Liver (tissue), 3 donors: ENCODE measurements around the gene AGPAT4.

ENCODE experiments used
- EGR1 ChIP-seq, 2 donors: IDR thresholded peaks; 2 replicates each; pipeline ENCODE4 v1.6.1; 2016 to 2018; ENCODE audit warnings: antibody characterized with exemption in 2 of 2, low read depth in 2 of 2
- GABPA ChIP-seq, 2 donors: IDR thresholded peaks in 1 of 2; conservative IDR thresholded peaks in 1 of 2; 2 replicates each; pipeline ENCODE4 v1.6.1; 2016; ENCODE audit warnings: antibody characterized with exemption in 2 of 2, mild to moderate bottlenecking in 1 of 2, moderate library complexity in 1 of 2
- JUND ChIP-seq, 2 donors: IDR thresholded peaks; 2 replicates each; pipeline ENCODE4 v1.6.1; 2016; ENCODE audit warnings: antibody characterized with exemption in 2 of 2
- NR2F2 ChIP-seq: IDR thresholded peaks from 2 replicates; pipeline ENCODE4 v1.6.1; 2016; ENCODE audit warnings: antibody characterized with exemption
- SP1 ChIP-seq: IDR thresholded peaks from 2 replicates; pipeline ENCODE4 v1.6.1; 2018; ENCODE audit warnings: antibody characterized with exemption, mild to moderate bottlenecking
- TAF1 ChIP-seq: conservative IDR thresholded peaks from 2 replicates; pipeline ENCODE4 v1.6.1; 2016; ENCODE audit warnings: antibody characterized with exemption, mild to moderate bottlenecking
- TF ChIP-seq, protein P1 (sequence below): fragments of 150-350 bp; IDR thresholded peaks from 2 replicates; pipeline ENCODE4 v1.5.1; 2017; ENCODE audit warnings: improper control_type of control experiment, low read depth, low read length; ENCODE audit not compliant: missing input control
- TF ChIP-seq, protein P2 (sequence below): IDR thresholded peaks from 2 replicates; pipeline ENCODE4 v1.6.1; 2016; ENCODE audit warnings: antibody characterized with exemption, mild to moderate bottlenecking
- donor health status: healthy.
- donor health status: healthy.

DNA sequence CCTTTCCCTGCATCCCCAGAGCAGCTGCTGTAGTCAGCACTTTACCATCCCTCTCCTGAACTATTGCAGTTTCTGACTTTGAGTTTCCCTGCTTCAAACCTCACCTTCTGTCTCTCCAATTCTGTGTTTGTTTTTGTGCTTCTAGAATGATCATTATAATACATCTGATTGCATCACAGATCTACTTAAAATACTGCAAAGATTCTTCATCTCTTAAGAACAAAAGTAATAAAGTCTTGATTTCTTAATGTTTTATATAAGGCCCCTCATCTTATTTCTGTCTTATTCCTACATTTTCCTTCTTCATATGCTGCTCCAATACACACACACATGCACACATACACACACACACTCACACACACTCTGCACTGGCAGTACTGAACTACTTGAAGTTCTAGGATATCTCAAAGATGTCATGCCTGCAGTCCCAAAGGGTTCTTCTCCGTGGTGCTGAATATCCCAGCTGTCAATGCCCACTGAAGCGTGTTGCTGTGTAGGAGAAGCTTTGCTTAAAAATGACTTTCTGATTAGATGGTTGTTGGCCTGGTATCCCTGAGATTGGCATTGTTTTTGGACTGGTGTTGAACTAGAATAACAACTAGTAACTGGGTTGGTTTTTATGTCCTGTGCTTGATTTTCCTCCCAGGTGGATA is 185.1 kb downstream of the AGPAT4 start:
- TF ChIP-seq, protein P1, sequence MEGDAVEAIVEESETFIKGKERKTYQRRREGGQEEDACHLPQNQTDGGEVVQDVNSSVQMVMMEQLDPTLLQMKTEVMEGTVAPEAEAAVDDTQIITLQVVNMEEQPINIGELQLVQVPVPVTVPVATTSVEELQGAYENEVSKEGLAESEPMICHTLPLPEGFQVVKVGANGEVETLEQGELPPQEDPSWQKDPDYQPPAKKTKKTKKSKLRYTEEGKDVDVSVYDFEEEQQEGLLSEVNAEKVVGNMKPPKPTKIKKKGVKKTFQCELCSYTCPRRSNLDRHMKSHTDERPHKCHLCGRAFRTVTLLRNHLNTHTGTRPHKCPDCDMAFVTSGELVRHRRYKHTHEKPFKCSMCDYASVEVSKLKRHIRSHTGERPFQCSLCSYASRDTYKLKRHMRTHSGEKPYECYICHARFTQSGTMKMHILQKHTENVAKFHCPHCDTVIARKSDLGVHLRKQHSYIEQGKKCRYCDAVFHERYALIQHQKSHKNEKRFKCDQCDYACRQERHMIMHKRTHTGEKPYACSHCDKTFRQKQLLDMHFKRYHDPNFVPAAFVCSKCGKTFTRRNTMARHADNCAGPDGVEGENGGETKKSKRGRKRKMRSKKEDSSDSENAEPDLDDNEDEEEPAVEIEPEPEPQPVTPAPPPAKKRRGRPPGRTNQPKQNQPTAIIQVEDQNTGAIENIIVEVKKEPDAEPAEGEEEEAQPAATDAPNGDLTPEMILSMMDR: no peak
- no peak for TF ChIP-seq NR2F2
- TF ChIP-seq, protein P2, sequence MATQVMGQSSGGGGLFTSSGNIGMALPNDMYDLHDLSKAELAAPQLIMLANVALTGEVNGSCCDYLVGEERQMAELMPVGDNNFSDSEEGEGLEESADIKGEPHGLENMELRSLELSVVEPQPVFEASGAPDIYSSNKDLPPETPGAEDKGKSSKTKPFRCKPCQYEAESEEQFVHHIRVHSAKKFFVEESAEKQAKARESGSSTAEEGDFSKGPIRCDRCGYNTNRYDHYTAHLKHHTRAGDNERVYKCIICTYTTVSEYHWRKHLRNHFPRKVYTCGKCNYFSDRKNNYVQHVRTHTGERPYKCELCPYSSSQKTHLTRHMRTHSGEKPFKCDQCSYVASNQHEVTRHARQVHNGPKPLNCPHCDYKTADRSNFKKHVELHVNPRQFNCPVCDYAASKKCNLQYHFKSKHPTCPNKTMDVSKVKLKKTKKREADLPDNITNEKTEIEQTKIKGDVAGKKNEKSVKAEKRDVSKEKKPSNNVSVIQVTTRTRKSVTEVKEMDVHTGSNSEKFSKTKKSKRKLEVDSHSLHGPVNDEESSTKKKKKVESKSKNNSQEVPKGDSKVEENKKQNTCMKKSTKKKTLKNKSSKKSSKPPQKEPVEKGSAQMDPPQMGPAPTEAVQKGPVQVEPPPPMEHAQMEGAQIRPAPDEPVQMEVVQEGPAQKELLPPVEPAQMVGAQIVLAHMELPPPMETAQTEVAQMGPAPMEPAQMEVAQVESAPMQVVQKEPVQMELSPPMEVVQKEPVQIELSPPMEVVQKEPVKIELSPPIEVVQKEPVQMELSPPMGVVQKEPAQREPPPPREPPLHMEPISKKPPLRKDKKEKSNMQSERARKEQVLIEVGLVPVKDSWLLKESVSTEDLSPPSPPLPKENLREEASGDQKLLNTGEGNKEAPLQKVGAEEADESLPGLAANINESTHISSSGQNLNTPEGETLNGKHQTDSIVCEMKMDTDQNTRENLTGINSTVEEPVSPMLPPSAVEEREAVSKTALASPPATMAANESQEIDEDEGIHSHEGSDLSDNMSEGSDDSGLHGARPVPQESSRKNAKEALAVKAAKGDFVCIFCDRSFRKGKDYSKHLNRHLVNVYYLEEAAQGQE: peak; percentile 19
- no peak for TF ChIP-seq EGR1 (IDR thresholded peaks at IDR 0.05; ENCODE audit: low read depth in 2 of 2)
- no peak for TF ChIP-seq GABPA (IDR thresholded peaks at IDR 0.05 in 1 of 2, conservative IDR thresholded peaks at IDR 0.05 in 1 of 2)
- no peak for TF ChIP-seq TAF1
- TF ChIP-seq JUND (IDR thresholded peaks at IDR 0.05): no peak
- no peak for TF ChIP-seq SP1
